MM.1S (cell line): ENCODE measurements around the gene PMM2.

Experiments
- DNase-seq: peaks from one replicate; pipeline ENCODE4 v3.0.0-alpha.2; 2015
- H2AFZ ChIP-seq: fragments of 300-600 bp; sonication (generic); 2 replicates; pipeline ENCODE4 v1.6.0; 2016; ENCODE audit warnings: antibody characterized with exemption, low read length
- H3F3A ChIP-seq: fragments of 300-600 bp; sonication (generic); 2 replicates; pipeline ENCODE4 v1.6.1; 2016; ENCODE audit warnings: mild to moderate bottlenecking, antibody characterized with exemption, low read length, moderate library complexity, mixed read lengths; ENCODE audit not compliant: insufficient read depth
- H3K27ac ChIP-seq: fragments of 300-600 bp; sonication (generic); 2 replicates; pipeline ENCODE4 v1.5.1; 2016; ENCODE audit warnings: mild to moderate bottlenecking, low read length
- H3K27me3 ChIP-seq: fragments of 300-600 bp; sonication (generic); replicated peaks from 2 replicates; pipeline ENCODE4 v1.6.0; 2016; ENCODE audit warnings: low read length; ENCODE audit not compliant: insufficient read depth
- H3K36me3 ChIP-seq: fragments of 300-600 bp; sonication (generic); replicated peaks from 2 replicates; pipeline ENCODE4 v1.6.1; 2016; ENCODE audit warnings: mild to moderate bottlenecking, low read length, mixed read lengths; ENCODE audit not compliant: insufficient read depth
- H3K4me1 ChIP-seq: fragments of 300-600 bp; sonication (generic); 2 replicates; pipeline ENCODE4 v1.6.1; 2016; ENCODE audit warnings: low read length, mixed read lengths
- H3K4me2 ChIP-seq: fragments of 300-600 bp; sonication (generic); 2 replicates; pipeline ENCODE4 v1.6.0; 2016; ENCODE audit warnings: low read depth, low read length
- H3K4me3 ChIP-seq: fragments of 300-600 bp; sonication (generic); 2 replicates; pipeline ENCODE4 v1.5.1; 2016; ENCODE audit warnings: low read length, mixed read lengths
- H3K79me2 ChIP-seq: fragments of 300-600 bp; sonication (generic); 2 replicates; pipeline ENCODE4 v1.6.1; 2016; ENCODE audit warnings: mixed run types, low read length, mixed read lengths
- H3K9ac ChIP-seq: fragments of 300-600 bp; sonication (generic); 2 replicates; pipeline ENCODE4 v1.6.1; 2016; ENCODE audit warnings: low read length, mixed read lengths
- H3K9me2 ChIP-seq: fragments of 300-600 bp; sonication (generic); replicated peaks from 2 replicates; pipeline ENCODE4 v1.6.1; 2016; ENCODE audit warnings: mild to moderate bottlenecking, low read length, mixed read lengths; ENCODE audit not compliant: insufficient read depth
- H3K9me3 ChIP-seq: fragments of 300-600 bp; sonication (generic); replicated peaks from 2 replicates; pipeline ENCODE4 v1.6.1; 2016; ENCODE audit warnings: mild to moderate bottlenecking, low read length, mixed read lengths; ENCODE audit not compliant: insufficient read depth
- H4K20me1 ChIP-seq: fragments of 300-600 bp; sonication (generic); 2 replicates; pipeline ENCODE4 v1.6.1; 2016; ENCODE audit warnings: mild to moderate bottlenecking, low read length, moderate library complexity, mixed read lengths; ENCODE audit not compliant: insufficient read depth
- EZH2 ChIP-seq: fragments of 300-600 bp; sonication (generic); optimal IDR thresholded peaks from 2 replicates; pipeline ENCODE3; 2017; ENCODE audit warnings: low read depth, mild to moderate bottlenecking, antibody characterized with exemption, low read length, mixed read lengths
- EZH2phosphoT487 ChIP-seq: fragments of 300-600 bp; sonication (generic); IDR thresholded peaks from 2 replicates; pipeline ENCODE4 v1.6.1; 2018; ENCODE audit warnings: antibody characterized with exemption, low read length
- TF ChIP-seq, protein P1 (sequence below): fragments of 300-600 bp; sonication (generic); IDR thresholded peaks from 2 replicates; pipeline ENCODE4 v1.5.1; 2016; ENCODE audit warnings: antibody characterized with exemption, low read length, mixed read lengths

PMM2 gene

DNA sequence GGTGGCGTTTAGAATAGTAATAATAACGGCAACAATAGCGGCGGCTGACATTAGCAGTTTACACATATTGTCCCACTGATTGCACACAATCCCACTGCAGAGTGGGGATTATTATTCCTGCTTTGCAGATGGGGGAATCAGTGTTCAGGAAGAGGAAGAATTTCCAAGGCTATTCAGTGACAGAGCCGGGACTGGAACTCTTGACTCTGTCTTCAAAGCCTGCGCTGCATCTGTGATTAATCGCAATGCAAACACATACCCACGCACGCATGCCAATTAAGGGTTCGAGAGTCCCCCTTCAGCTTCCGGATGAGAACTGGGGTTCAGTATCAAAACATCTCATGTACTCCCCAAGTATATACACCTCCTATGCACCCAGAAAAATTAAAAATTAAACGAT, 29.4 kb upstream of the PMM2 start:
- Histone ChIP-seq H3K9me2 (no peaks in the 10 kb centered on the region), H3K4me1 (no peaks in the 10 kb centered on the region), H3K9me3 (no peaks in the 10 kb centered on the region), H3K4me2 (no peak overlapping the region), H3K36me3 (no peaks in the 10 kb centered on the region), H3K79me2 (no peaks in the 10 kb centered on the region), H2AFZ (no peak overlapping the region), H3F3A (no peaks in the 10 kb centered on the region), H3K4me3 (no peak overlapping the region), H4K20me1 (no peaks in the 10 kb centered on the region), H3K27ac (no peak overlapping the region), H3K27me3 (no peaks in the 10 kb centered on the region), H3K9ac (no peak overlapping the region)
- DNase-seq = no peak
- TF ChIP-seq, protein P1, sequence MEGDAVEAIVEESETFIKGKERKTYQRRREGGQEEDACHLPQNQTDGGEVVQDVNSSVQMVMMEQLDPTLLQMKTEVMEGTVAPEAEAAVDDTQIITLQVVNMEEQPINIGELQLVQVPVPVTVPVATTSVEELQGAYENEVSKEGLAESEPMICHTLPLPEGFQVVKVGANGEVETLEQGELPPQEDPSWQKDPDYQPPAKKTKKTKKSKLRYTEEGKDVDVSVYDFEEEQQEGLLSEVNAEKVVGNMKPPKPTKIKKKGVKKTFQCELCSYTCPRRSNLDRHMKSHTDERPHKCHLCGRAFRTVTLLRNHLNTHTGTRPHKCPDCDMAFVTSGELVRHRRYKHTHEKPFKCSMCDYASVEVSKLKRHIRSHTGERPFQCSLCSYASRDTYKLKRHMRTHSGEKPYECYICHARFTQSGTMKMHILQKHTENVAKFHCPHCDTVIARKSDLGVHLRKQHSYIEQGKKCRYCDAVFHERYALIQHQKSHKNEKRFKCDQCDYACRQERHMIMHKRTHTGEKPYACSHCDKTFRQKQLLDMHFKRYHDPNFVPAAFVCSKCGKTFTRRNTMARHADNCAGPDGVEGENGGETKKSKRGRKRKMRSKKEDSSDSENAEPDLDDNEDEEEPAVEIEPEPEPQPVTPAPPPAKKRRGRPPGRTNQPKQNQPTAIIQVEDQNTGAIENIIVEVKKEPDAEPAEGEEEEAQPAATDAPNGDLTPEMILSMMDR = no peak
- TF ChIP-seq EZH2 (no peak), EZH2phosphoT487 (no peak)

- no peak overlapping the region for H3K4me3 ChIP-seq
- H3K9me3 ChIP-seq = no peaks in the 10 kb centered on the region
- no peak for TF ChIP-seq EZH2phosphoT487
- TF ChIP-seq EZH2 = no peak
- TF ChIP-seq, protein P1 = no peak
- no peaks in the 10 kb centered on the region for H3K79me2 ChIP-seq
- no peaks in the 10 kb centered on the region for H4K20me1 ChIP-seq
- no peaks in the 10 kb centered on the region for H3K36me3 ChIP-seq
- H3K4me1 ChIP-seq = no peaks in the 10 kb centered on the region
- no peak for DNase-seq
- H3K27me3 ChIP-seq = no peaks in the 10 kb centered on the region
- no peak overlapping the region for H3K9ac ChIP-seq
- H2AFZ ChIP-seq = no peak overlapping the region
- no peaks in the 10 kb centered on the region for H3F3A ChIP-seq
- no peak overlapping the region for H3K27ac ChIP-seq
- no peaks in the 10 kb centered on the region for H3K9me2 ChIP-seq
- no peak overlapping the region for H3K4me2 ChIP-seq
Observed at GRCh38 chr16:8768692-8769091, 28.9 kb upstream of the PMM2 start.

- Histone ChIP-seq H3K36me3 (no peaks in the 10 kb centered on the region), H3K27me3 (no peaks in the 10 kb centered on the region)
- DNase-seq = no peak
Observed at GRCh38 chr16:8773537-8773936, 24.1 kb upstream of the PMM2 start.

More at GRCh38 chr16:8773537-8773936, 24.1 kb upstream of the PMM2 start:
- Histone ChIP-seq H3K4me1 (no peaks in the 10 kb centered on the region), H3K4me2 (no peak overlapping the region), H3K9ac (no peak overlapping the region), H3K9me2 (no peaks in the 10 kb centered on the region), H3K4me3 (no peak overlapping the region), H2AFZ (no peak overlapping the region), H3K27ac (no peak overlapping the region), H3K79me2 (no peaks in the 10 kb centered on the region), H4K20me1 (no peaks in the 10 kb centered on the region), H3F3A (no peaks in the 10 kb centered on the region), H3K9me3 (no peaks in the 10 kb centered on the region)
- TF ChIP-seq, protein P1 = no peak
- TF ChIP-seq EZH2phosphoT487 (no peak), EZH2 (no peak)
